Measurements from ENCODE around the gene SLC17A2.

SLC17A2 gene

DNA sequence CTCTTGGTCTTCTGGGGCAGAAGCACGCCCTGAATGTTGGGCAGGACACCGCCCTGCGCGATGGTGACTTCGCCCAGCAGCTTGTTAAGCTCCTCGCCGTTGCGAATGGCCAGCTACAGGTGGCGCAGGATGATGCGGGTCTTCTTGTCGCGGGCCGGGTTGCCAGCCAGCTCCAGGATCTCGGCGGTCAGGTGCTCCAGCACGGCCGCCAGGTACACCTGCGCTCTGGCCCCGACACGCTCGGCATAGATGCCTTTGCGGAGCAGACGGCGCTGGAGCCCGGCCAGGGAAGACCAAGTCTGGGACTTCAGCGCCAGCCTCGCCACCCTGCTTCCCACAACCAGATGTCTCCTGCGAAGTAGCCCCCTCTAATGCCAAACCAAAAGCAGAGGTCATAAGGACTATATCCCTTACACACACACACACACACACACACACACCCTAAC lies 48.4 kb downstream of the SLC17A2 start:
- TF ChIP-seq CREB1 (IDR thresholded peaks at IDR 0.05; ENCODE audit: low read depth) (no peak), TAF1 (IDR thresholded peaks at IDR 0.05; ENCODE audit: low read depth) (no peak), CEBPB (IDR thresholded peaks at IDR 0.05) (no peak), EP300 (IDR thresholded peaks at IDR 0.05; ENCODE audit: borderline replicate concordance) (no peak), EGR1 (IDR thresholded peaks at IDR 0.05) (no peak), TCF12 (IDR thresholded peaks at IDR 0.05; ENCODE audit: low read depth) (no peak), TEAD4 (IDR thresholded peaks at IDR 0.05) (no peak), FOXM1 (IDR thresholded peaks at IDR 0.05; ENCODE audit: borderline replicate concordance, low read depth) (no peak)
- TF ChIP-seq, protein P1, sequence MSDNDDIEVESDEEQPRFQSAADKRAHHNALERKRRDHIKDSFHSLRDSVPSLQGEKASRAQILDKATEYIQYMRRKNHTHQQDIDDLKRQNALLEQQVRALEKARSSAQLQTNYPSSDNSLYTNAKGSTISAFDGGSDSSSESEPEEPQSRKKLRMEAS (IDR thresholded peaks at IDR 0.05), result no peak
- TF ChIP-seq, protein P2, sequence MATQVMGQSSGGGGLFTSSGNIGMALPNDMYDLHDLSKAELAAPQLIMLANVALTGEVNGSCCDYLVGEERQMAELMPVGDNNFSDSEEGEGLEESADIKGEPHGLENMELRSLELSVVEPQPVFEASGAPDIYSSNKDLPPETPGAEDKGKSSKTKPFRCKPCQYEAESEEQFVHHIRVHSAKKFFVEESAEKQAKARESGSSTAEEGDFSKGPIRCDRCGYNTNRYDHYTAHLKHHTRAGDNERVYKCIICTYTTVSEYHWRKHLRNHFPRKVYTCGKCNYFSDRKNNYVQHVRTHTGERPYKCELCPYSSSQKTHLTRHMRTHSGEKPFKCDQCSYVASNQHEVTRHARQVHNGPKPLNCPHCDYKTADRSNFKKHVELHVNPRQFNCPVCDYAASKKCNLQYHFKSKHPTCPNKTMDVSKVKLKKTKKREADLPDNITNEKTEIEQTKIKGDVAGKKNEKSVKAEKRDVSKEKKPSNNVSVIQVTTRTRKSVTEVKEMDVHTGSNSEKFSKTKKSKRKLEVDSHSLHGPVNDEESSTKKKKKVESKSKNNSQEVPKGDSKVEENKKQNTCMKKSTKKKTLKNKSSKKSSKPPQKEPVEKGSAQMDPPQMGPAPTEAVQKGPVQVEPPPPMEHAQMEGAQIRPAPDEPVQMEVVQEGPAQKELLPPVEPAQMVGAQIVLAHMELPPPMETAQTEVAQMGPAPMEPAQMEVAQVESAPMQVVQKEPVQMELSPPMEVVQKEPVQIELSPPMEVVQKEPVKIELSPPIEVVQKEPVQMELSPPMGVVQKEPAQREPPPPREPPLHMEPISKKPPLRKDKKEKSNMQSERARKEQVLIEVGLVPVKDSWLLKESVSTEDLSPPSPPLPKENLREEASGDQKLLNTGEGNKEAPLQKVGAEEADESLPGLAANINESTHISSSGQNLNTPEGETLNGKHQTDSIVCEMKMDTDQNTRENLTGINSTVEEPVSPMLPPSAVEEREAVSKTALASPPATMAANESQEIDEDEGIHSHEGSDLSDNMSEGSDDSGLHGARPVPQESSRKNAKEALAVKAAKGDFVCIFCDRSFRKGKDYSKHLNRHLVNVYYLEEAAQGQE (IDR thresholded peaks at IDR 0.05; ENCODE audit: low read depth), result no peak

DNA sequence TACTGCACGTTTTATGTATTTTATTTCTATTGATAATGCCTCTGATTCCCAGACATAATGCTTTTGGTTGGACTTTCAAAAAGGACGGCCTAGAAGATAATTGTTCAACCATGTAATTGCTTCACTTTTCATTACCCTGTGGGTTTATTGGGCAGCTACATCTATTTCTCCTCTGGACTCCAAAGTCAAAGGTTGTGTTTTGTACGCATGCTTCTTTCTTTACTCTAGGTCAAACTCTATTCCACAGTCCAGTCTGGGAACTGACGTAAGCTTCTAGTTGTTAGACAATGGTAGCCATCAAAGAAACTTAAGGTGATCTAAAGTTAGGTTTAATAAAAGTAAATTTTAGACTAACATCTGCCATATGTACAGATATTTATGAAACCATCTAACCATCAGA lies 49.9 kb downstream of the SLC17A2 start:
- no peak for TF ChIP-seq YY1 (IDR thresholded peaks at IDR 0.05; ENCODE audit: low read depth)
- no peak for TF ChIP-seq FOXM1 (IDR thresholded peaks at IDR 0.05; ENCODE audit: borderline replicate concordance, low read depth)
- no peak for TF ChIP-seq EP300 (IDR thresholded peaks at IDR 0.05; ENCODE audit: borderline replicate concordance)
- no peak for TF ChIP-seq TAF1 (IDR thresholded peaks at IDR 0.05; ENCODE audit: low read depth)
- no peak for TF ChIP-seq TEAD4 (IDR thresholded peaks at IDR 0.05)
- TF ChIP-seq ZBTB7A (IDR thresholded peaks at IDR 0.05; ENCODE audit: low read depth), result no peak
- no peak for TF ChIP-seq NFIC (IDR thresholded peaks at IDR 0.05)
- TF ChIP-seq CEBPB (IDR thresholded peaks at IDR 0.05), result no peak
- no peak for TF ChIP-seq EGR1 (IDR thresholded peaks at IDR 0.05)
- TF ChIP-seq TCF12 (IDR thresholded peaks at IDR 0.05; ENCODE audit: low read depth), result no peak
- TF ChIP-seq, protein P3, sequence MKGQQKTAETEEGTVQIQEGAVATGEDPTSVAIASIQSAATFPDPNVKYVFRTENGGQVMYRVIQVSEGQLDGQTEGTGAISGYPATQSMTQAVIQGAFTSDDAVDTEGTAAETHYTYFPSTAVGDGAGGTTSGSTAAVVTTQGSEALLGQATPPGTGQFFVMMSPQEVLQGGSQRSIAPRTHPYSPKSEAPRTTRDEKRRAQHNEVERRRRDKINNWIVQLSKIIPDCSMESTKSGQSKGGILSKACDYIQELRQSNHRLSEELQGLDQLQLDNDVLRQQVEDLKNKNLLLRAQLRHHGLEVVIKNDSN (IDR thresholded peaks at IDR 0.05), result no peak

DNA sequence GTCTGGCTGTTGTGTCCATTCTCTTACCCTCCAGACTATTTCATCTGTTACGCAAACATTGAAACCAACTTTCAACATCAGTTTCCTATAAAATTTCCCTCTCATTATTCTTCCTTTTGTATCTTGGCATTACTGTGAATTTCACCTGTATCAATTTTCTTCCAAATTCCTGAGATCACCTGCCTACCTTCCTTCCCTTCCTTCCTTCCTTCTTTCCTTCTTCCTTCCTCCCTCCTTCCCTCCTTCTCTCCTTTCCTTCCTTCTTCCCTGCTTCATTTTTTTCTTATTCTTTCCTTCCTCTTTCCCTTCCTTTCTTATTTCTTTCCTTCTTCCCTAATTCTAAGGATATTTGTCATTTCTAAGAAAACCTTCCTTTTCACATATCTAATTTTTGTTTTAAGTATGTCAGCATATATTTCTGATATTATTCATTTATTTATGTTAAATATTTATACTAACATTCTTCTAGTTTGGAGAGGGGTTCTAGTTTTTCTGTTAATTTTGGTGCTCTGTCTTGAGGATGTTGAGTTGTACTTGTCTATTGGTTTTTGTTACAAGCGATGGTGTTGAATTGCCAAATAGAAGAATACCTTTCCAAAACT lies 51.7 kb downstream of the SLC17A2 start:
- TF ChIP-seq CREB1 (IDR thresholded peaks at IDR 0.05; ENCODE audit: low read depth) (no peak), TAF1 (IDR thresholded peaks at IDR 0.05; ENCODE audit: low read depth) (no peak), RAD21 (IDR thresholded peaks at IDR 0.05; ENCODE audit: low read depth) (no peak), FOXM1 (IDR thresholded peaks at IDR 0.05; ENCODE audit: borderline replicate concordance, low read depth) (no peak), NFIC (IDR thresholded peaks at IDR 0.05) (no peak), ZBTB7A (IDR thresholded peaks at IDR 0.05; ENCODE audit: low read depth) (no peak), YY1 (IDR thresholded peaks at IDR 0.05; ENCODE audit: low read depth) (no peak), CEBPB (IDR thresholded peaks at IDR 0.05) (no peak), TEAD4 (IDR thresholded peaks at IDR 0.05) (no peak), TCF12 (IDR thresholded peaks at IDR 0.05; ENCODE audit: low read depth) (no peak), EGR1 (IDR thresholded peaks at IDR 0.05) (no peak)
- TF ChIP-seq, protein P2 (IDR thresholded peaks at IDR 0.05; ENCODE audit: low read depth), result no peak
- TF ChIP-seq, protein P1 (IDR thresholded peaks at IDR 0.05), result no peak
- TF ChIP-seq, protein P3 (IDR thresholded peaks at IDR 0.05), result no peak

DNA sequence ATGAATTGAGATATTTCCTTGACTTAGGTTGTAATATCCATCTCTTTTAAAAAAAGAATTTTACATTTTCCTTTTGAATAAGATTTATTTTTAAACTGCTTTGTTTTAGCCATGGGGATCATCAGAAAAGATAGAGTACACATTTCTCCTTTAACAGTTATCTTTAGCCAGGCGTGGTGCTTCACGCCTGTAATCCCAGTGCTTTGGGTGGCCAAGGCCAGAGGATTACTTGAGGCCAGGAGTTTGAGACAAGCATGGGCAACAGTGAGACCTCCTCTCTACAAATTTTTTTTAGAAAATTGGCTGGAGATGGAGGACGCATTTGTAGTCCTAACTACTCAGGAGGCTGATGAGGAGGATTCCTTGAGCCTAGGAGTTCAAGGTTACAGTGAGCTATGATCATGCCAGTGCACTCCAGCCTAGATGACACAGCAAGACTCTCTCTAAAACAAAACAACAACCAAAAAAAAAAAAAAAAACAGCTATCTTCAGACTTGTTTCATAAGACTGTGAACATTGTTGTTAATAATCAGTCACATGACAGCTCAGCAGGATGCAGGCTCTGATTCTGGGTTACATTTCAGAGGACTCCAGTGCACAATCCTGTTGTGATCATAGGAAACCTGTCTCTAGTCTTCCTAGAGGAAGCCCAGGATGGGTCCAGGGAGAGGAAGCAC lies 54.4 kb downstream of the SLC17A2 start:
- TF ChIP-seq TCF12 (IDR thresholded peaks at IDR 0.05; ENCODE audit: low read depth) (no peak), EGR1 (IDR thresholded peaks at IDR 0.05) (no peak), FOXM1 (IDR thresholded peaks at IDR 0.05; ENCODE audit: borderline replicate concordance, low read depth) (no peak), NFIC (IDR thresholded peaks at IDR 0.05) (no peak), TAF1 (IDR thresholded peaks at IDR 0.05; ENCODE audit: low read depth) (no peak), CREB1 (IDR thresholded peaks at IDR 0.05; ENCODE audit: low read depth) (no peak), YY1 (IDR thresholded peaks at IDR 0.05; ENCODE audit: low read depth) (no peak), ZBTB7A (IDR thresholded peaks at IDR 0.05; ENCODE audit: low read depth) (no peak), EP300 (IDR thresholded peaks at IDR 0.05; ENCODE audit: borderline replicate concordance) (no peak), TEAD4 (IDR thresholded peaks at IDR 0.05) (no peak), RAD21 (IDR thresholded peaks at IDR 0.05; ENCODE audit: low read depth) (no peak), CEBPB (IDR thresholded peaks at IDR 0.05) (no peak)
- TF ChIP-seq, protein P1 (IDR thresholded peaks at IDR 0.05), result no peak
- TF ChIP-seq, protein P3 (IDR thresholded peaks at IDR 0.05), result no peak
- TF ChIP-seq, protein P2 (IDR thresholded peaks at IDR 0.05; ENCODE audit: low read depth), result no peak
